ENCODE measurements around the gene DBNL. TPM values are rescaled to one million over a fixed set of nuclear protein-coding genes. Genes with fewer than 3 reads are reported as not detected.
A peak's percentile ranks its signal among the peaks of the same experiment; 100 is the strongest.
"Not testable (repeated sequence)": the region's sequence is repeated elsewhere in the genome, so short reads cannot be mapped to it uniquely, and the experiment has no call there.

DBNL gene
- total RNA-seq, 6 donors from 2014 or later = 81.8 to 169 (median 130) TPM

DNA sequence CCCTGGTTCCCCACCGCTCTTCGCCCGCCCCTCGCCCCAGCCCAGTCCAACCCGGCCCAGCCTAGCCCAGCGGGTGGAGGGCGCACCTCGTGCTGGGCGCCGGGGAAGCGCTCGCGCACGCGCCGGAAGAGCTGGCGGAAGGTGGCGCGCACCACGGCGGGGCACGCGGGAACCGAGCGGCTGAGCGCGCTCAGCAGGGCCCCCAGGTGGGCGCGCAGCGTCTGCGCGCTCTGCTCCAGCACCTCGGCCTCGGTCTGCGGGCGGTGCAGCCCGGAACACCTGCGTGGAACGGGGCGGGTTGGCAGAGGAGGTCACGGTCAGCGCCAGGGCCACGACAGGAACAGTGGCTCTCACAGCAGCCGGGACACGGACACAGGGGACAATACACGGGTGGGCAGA, 4.0 kb upstream of the DBNL start:
- H3K27me3 ChIP-seq, H3K9me3 ChIP-seq, H3K36me3 ChIP-seq: not testable (repeated sequence)
- Histone ChIP-seq H3K4me1 (peaks cover 9 to 24% (median 13%) of the 10 kb centered on the region in 4 donors), H3K4me3 (peak overlapping the region in 3 of 4 donors; percentile 36 to 47 (median 46)), H3K27ac (peak overlapping the region in 3 of 4 donors; percentile 38 to 74 (median 69))
- ATAC-seq (ENCODE audit: low FRiP score in 2 of 2) (peak; percentile 9 to 51), DNase-seq (peak in 1 of 2 donors; percentile 92)
- TF ChIP-seq POLR2A (IDR thresholded peaks at IDR 0.05) = peak in 1 of 4 donors; percentile 27
- TF ChIP-seq CTCF (IDR thresholded peaks at IDR 0.05) = peak in 4 of 6 experiments; percentile 7 to 34 (median 26)
- WGBS, 2 donors = 1% methylated on average over 21 of the region's 46 CpGs; no CpG with 5 or more reads in 1 of the 2 donors

DNA sequence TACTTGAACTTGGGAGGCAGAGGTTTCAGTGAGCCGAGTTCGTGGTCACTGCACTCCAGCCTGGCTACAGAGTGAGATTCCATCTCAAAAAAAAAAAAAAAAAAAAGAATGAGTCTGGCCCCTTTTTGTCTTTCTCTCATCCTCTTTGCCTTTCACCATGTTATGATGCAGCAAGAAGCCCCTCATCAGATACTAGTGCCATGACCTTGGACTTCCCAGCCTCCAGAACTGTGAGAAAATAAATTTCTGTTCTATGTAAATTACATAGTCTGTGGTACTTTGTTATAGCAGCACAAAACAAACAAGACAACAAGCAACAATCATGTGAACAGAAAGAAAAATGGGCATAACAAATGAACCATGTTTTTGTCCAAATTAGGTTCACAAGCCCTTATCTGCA, 2.3 kb upstream of the DBNL start:
- H3K36me3 ChIP-seq = peaks cover 0 to 4% (median 0%) of the 10 kb centered on the region in 4 donors
- TF ChIP-seq CTCF (IDR thresholded peaks at IDR 0.05) = no peak
- TF ChIP-seq POLR2A (IDR thresholded peaks at IDR 0.05) = no peak
- TF ChIP-seq POLR2AphosphoS5 (IDR thresholded peaks at IDR 0.05) = no peak
- TF ChIP-seq EP300 (IDR thresholded peaks at IDR 0.05) = no peak
- 92 to 95% methylated on average over 2 of the region's 2 CpGs for WGBS, 2 donors
- no peak overlapping the region for H3K4me3 ChIP-seq
- peaks cover 27 to 42% (median 29%) of the 10 kb centered on the region in 4 donors for H3K4me1 ChIP-seq
- no peaks in the 10 kb centered on the region for H3K9me3 ChIP-seq
- DNase-seq = no peak
- ATAC-seq (ENCODE audit: low FRiP score in 2 of 2) = no peak
- no peaks in the 10 kb centered on the region for H3K27me3 ChIP-seq
- no peak overlapping the region for H3K27ac ChIP-seq

DNA sequence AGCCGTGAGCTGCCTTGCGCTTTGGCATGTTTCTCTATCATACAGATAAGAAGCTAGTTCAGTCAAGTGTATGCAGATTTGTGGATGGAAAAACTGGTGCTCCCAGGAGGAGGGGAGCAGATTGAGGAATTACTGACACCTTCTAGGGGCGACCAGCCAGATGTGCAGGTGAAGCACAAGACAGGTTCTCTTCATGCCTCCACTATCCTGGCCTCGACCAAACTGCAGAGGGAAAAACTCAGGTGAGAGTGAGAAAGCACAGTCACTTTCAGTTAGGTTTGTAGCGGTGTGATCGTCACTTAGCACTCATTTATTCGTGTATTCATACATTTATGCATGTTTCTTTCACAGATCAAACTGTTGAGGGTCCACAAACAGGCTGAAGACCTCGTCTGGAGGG, 600 bp upstream of the DBNL start:
- no peak for ATAC-seq (ENCODE audit: low FRiP score in 2 of 2)
- Histone ChIP-seq H3K27me3 (no peaks in the 10 kb centered on the region), H3K27ac (peak overlapping the region; percentile 95 to 100 (median 98)), H3K4me3 (peak overlapping the region; percentile 43 to 100 (median 92)), H3K4me1 (peaks cover 35 to 57% (median 36%) of the 10 kb centered on the region in 4 donors), H3K9me3 (no peaks in the 10 kb centered on the region), H3K36me3 (peaks cover 0 to 4% (median 0%) of the 10 kb centered on the region in 4 donors)
- TF ChIP-seq POLR2A (IDR thresholded peaks at IDR 0.05) (no peak), CTCF (IDR thresholded peaks at IDR 0.05) (no peak), POLR2AphosphoS5 (IDR thresholded peaks at IDR 0.05) (no peak), EP300 (IDR thresholded peaks at IDR 0.05) (no peak)
- WGBS, 2 donors = 32 to 34% methylated on average over 8 of the region's 8 CpGs
- DNase-seq = no peak

DNA sequence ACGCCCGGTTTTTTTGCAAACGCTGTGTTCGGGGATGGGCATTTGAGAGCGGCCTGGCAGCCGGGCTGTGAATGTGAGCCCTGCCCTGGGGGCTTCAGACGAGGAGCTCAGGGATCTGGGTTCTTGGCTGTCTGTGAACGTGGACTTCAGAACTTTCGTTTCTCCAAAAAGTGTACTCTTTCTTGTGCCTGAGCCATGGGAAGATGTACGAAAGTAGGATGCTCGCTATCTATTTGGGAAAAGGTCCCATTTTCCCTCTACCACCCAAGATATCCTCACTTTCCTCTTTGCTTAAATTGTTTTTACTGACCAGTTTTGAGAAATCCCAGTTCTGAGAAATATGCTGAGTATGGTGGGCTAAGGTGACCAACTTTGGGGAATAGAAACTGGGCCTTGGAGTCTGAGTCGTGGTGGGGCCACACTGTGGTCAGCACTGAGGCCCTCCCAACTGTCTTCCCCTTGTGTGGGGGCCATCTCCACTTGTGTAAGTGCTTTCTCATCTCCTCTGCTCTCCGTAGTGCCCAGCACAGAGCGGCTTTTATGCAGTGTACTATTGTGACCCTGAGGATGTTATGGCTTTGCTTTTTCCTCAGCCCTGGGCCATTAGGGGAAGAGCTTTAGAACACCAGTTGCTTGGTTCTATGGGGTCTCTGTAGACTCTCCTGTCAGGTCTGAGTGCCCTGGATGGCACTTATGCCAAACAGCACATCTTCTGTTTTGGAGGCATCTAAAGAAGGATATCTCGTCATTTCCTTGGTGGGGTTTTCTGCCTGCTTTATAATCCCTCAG, 918 bp downstream of the DBNL start:
- peak overlapping the region; percentile 95 to 100 (median 98) for H3K27ac ChIP-seq
- 23 to 44% methylated on average over 8 to 15 of the region's 15 CpGs for WGBS, 2 donors
- ATAC-seq (ENCODE audit: low FRiP score in 2 of 2) (no peak), DNase-seq (no peak)
- H3K4me1 ChIP-seq = peaks cover 35 to 68% (median 42%) of the 10 kb centered on the region in 4 donors
- H3K9me3 ChIP-seq = no peaks in the 10 kb centered on the region
- no peaks in the 10 kb centered on the region for H3K27me3 ChIP-seq
- peak overlapping the region; percentile 84 to 100 (median 98) for H3K4me3 ChIP-seq
- no peak for TF ChIP-seq POLR2A (IDR thresholded peaks at IDR 0.05)
- TF ChIP-seq CTCF (IDR thresholded peaks at IDR 0.05) = no peak
- no peak for TF ChIP-seq POLR2AphosphoS5 (IDR thresholded peaks at IDR 0.05)
- no peak for TF ChIP-seq EP300 (IDR thresholded peaks at IDR 0.05)
- H3K36me3 ChIP-seq = peaks cover 0 to 15% (median 11%) of the 10 kb centered on the region in 4 donors

All from upper lobe of left lung (tissue), 6 donors.